HL-60/S4 treated with retinoic acid at 250 ng/mL for 4 days and 3 days (cell line): ENCODE measurements around the gene BMX.

Experiments used
- in situ Hi-C: fragments of 300-500 bp; cut with MboI; formaldehyde crosslinking; loops from 2 replicates; pipeline ENCODE4 v1.7.0; 2022; ENCODE audit warnings: low sequenced_read_pairs

BMX gene

DNA sequence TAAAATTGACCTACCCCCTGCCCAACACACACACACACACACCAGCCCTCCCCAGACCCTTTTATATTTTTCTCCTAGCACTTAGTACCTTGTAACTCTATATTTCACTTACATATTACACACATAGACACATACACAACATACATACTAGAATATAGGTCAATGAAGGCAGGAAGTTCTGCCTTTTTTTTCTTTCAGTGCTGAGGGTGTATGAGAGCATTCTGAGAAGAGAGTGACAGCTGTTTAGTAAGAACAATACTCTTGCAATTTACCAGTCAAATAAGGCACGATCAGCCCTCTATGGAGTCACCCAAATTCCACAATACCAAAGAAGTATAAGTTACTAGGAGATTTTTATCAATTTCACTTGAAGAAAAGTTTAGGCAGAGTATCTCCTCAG is 66.7 kb downstream of the BMX start:
- in situ Hi-C loops = no loop called here

DNA sequence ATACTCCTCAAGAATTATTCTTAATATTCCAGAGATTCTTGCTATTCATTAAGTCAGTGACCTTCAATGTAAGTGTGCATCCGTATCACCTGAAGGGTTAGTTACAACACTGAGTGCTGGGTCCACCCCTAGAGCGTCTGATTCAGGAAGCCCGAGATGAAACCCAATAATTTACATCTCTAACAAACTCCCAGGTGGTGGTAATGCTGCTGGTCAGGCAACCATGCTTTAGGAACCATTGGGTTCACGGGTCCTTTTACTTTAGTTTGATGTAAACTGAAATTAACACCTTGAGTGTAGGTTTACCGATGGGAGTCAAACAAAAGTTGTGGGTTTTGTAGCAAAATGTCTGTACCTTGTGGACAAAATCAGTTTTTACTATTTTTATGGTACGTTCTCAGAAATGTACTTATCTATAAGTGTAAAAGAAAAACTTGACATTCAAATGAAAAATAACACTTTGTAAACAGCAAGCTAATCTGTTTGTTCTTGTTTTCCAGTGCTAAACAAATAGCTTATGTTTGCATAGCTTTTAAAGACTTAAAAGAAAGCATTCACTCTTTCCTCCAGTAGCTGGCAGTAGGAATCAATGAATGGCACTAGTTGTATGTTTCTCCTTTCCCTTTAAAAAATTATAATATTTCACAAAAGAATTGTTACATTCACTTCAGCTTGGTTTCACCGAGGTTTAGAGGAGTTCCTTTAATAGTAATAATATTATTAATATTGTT is 67.4 kb downstream of the BMX start:
- in situ Hi-C loops = no loop called here

DNA sequence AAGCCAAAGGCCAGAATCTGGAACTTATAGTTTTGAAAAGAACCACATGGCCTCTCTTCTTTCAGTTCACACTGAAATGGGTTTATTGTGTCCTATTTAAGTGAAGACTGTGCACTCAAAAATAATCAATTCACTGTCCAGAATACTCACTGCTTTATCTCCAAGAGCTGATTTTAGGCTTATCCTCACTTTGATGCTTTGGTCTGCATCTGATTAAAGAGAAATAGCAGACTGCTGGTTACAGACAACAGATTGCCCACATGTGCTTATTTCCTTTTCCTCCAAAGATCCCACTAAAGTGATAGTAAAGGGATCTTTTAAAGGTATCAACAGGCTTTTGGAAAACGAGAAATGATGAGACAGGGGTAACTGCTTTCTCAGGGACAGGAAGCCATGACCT is 69.5 kb downstream of the BMX start:
- in situ Hi-C loops = no loop called here

DNA sequence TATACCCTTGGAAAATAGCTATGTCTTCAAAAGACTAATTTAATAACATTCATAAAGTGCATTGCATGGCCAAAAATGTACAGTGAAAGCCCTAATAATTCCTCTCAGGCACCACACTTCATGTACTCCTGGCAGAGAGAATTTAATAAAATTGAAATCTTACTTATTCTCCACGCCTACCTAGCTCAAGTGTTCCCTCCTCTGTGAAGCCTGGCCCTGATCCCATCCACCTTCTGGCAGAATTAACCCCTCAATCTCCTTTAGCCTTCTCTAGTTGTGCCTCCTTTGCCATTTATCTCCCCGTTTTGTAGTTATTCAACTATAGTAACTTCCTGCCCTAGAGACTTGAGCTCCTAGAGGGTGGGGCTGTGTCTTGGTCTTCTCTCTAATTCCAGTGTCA is 73.4 kb downstream of the BMX start:
- in situ Hi-C loops = no loop called here

DNA sequence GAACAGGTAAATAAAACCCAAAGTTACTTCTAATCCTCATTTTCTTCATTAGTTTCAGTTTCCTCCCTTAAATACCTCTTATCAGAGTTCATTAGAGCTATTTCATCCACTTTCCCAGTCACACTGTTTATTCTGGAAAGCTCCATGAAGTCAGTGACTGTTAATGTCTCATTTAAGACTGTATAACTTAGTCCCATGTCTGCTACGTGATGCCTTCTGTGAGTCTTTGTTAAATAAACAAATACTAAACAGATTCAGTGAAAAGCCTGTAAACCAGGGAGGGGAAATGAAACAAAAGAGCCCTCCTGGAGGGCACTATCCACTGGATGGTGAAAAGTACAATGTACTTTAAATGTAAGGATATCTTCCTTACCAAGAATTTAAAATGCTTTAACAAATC is 75.4 kb downstream of the BMX start:
- in situ Hi-C loops = no loop called here

GRCh38 chrX:15579778-15580747 is 79.5 kb downstream of the BMX start:
- in situ Hi-C loops = no loop called here

DNA sequence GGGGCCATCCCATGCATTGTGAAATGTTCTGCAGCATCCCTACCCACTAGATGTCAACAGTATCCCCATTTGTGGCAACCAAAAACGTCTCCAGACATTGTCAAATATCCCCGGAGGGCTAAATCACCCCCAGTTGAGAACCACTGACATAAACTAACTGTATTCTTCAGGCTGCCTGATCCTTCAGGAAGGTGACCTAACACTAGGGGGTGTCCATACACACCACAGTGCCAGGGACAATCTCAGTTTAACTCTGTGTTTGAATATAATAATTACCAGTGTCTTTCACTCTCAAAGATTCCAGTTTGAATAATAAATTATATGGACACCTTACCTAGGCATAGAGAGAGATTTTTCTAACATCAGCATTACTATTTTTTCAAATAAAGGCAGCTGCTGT is 93.8 kb downstream of the BMX start:
- in situ Hi-C loops = no loop called here

- in situ Hi-C loops = no loop called here
These were observed 97.4 kb downstream of the BMX start for GRCh38 chrX:15598026-15598425.

GRCh38 chrX:15599461-15599860 is 98.9 kb downstream of the BMX start:
- in situ Hi-C loops = no loop called here

DNA sequence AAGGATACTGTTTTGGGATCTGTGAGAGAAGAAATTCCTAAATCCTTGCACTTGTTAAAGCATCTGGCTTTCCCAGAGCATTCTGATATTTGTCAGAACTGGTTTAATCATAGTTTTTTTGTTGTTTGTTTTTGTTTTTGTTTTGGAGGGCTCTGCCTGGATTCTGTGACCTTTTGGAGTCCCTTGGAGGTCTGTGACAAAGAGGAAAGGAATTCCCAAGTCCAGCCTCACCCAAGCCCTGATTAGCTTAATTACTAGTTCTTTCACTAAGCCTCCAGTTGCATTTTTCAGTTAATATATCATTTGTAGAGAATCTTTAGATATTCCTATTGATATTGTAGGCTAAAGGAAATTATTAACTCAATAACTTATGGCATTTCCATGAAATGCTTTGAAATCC is 99.4 kb downstream of the BMX start:
- in situ Hi-C loops = no loop called here

DNA sequence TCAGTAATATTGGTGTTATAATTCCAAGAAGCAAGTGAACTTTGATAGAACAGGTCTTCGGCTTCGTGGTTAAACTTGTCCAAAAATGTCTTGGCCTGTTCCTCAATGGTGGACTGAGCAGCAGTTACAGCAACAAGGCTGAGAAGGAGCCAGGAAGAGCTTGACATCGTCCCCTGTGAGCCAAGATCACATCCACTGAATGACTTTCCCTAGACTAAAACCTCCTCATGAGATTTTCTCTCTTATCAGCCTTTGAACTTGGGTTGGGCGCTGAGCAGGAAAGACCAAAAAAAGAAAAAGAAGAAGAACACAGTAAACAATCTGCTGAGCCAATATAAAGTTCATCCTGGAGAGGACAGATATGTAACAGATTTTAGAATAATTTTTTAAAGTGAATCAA is 100.1 kb downstream of the BMX start, which contains the start of gene ACE2:
Gene ACE2, minus strand, starts transcription at position 216 of the 400 bp plus-strand sequence. Its CDS starts 49 bp downstream, at position 167.
- in situ Hi-C loops = no loop called here

GRCh38 chrX:15601932-15602331 is 101.3 kb downstream of the BMX start:
- in situ Hi-C loops = no loop called here

GRCh38 chrX:15602761-15603160 is 102.2 kb downstream of the BMX start:
- in situ Hi-C loops = no loop called here

DNA sequence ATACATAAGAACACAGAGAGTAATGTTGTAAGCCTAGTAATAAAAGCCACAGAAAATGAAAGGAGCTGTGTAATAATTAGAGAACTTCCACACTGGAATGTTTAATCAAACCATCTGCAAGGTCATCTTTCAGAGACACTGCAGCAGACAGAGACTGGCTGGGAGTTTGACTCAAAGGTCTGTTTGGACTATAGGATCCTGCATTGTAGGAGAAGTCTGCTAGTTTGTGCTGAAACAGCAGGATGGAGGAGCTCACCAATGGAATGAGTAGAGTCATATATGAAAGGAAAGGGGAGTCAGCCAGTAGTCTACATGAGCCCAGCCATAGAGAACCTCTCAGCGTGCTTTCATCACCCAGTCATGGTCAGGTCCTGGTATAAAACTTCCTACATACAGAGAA is 104.6 kb downstream of the BMX start:
- in situ Hi-C loops = no loop called here
